Smooth muscle cell (in vitro differentiated cells): Measurements from ENCODE around the gene MPI. TPM values are rescaled to one million over a fixed set of nuclear protein-coding genes. Genes with fewer than 3 reads are reported as not detected.

ENCODE experiments used
- DNase-seq: peaks from one replicate; lab custom pipeline; 2025; ENCODE audit not compliant: unreplicated experiment; lab: John Stamatoyannopoulos, UW
- H2AFZ ChIP-seq: fragments of 200-600 bp; sonication (generic); 2 replicates; pipeline ENCODE4 v1.6.0; 2016; ENCODE audit warnings: antibody characterized with exemption, low read depth, mild to moderate bottlenecking
- H3F3A ChIP-seq: fragments of 200-600 bp; sonication (generic); 2 replicates; pipeline ENCODE4 v1.6.0; 2017; ENCODE audit warnings: antibody characterized with exemption, low read depth
- H3K27ac ChIP-seq: fragments of 200-600 bp; sonication (generic); 2 replicates; pipeline ENCODE4 v1.5.1; 2016; ENCODE audit warnings: low read depth, mild to moderate bottlenecking
- H3K27me3 ChIP-seq: fragments of 200-600 bp; sonication (generic); 2 replicates; pipeline ENCODE4 v1.6.1; 2016; ENCODE audit warnings: low read depth, mild to moderate bottlenecking
- H3K36me3 ChIP-seq: fragments of 200-600 bp; sonication (generic); 2 replicates; pipeline ENCODE4 v1.5.1; 2016; ENCODE audit warnings: low read depth
- H3K4me1 ChIP-seq: fragments of 200-600 bp; sonication (generic); 2 replicates; pipeline ENCODE4 v1.5.1; 2016; ENCODE audit warnings: low read depth
- H3K4me2 ChIP-seq: fragments of 200-600 bp; sonication (generic); 2 replicates; pipeline ENCODE4 v1.6.0; 2016; ENCODE audit warnings: mild to moderate bottlenecking
- H3K4me3 ChIP-seq: fragments of 200-600 bp; sonication (generic); 2 replicates; pipeline ENCODE4 v1.5.1; 2016; ENCODE audit warnings: mild to moderate bottlenecking
- H3K79me2 ChIP-seq: fragments of 200-600 bp; sonication (generic); 2 replicates; pipeline ENCODE4 v1.6.0; 2016; ENCODE audit warnings: low read depth, mild to moderate bottlenecking
- H3K9ac ChIP-seq: fragments of 200-600 bp; sonication (generic); 2 replicates; pipeline ENCODE4 v1.6.0; 2016; ENCODE audit warnings: low read depth
- H3K9me3 ChIP-seq: fragments of 200-600 bp; sonication (generic); replicated peaks from 2 replicates; pipeline ENCODE4 v1.5.1; 2016; ENCODE audit warnings: low read depth
- H4K20me1 ChIP-seq: fragments of 200-600 bp; sonication (generic); 2 replicates; pipeline ENCODE4 v1.6.0; 2016; ENCODE audit warnings: low read depth
- WGBS: methylation state at CpG from one replicate; pipeline ENCODE4 v1.1.7; 2016; ENCODE audit warnings: low lambda C conversion rate; 5-methylcytosine and 5-hydroxymethylcytosine counted together
- polyA plus RNA-seq: library from polyadenylated mRNA; unstranded; fragments of >200 nt; fragmentation: Nextera tagmentation; extraction: Ambion mirVana; gene quantifications from 2 replicates; pipeline ENCODE4 v1.2.1, GENCODE V29; 2016
- total RNA-seq: library from RNA; depleted of rRNA; stranded (reverse); fragments of >200 nt; gene quantifications from 2 replicates; pipeline ENCODE4 v1.2.3, GENCODE V29; 2014
- TF ChIP-seq, protein P1 (sequence below): fragments of 200-600 bp; sonication (generic); IDR thresholded peaks from 2 replicates; pipeline ENCODE4 v1.5.1; 2017; ENCODE audit warnings: borderline replicate concordance, mild to moderate bottlenecking, antibody characterized with exemption; ENCODE audit not compliant: insufficient read depth, poor library complexity, severe bottlenecking

The MPI gene
- total and polyA plus RNA-seq, 2 experiments from 2014 or later, result 41.9 to 43.6 TPM

GRCh38 chr15:74902295-74903075 is 12.6 kb downstream of the MPI start:
- TF ChIP-seq, protein P1, sequence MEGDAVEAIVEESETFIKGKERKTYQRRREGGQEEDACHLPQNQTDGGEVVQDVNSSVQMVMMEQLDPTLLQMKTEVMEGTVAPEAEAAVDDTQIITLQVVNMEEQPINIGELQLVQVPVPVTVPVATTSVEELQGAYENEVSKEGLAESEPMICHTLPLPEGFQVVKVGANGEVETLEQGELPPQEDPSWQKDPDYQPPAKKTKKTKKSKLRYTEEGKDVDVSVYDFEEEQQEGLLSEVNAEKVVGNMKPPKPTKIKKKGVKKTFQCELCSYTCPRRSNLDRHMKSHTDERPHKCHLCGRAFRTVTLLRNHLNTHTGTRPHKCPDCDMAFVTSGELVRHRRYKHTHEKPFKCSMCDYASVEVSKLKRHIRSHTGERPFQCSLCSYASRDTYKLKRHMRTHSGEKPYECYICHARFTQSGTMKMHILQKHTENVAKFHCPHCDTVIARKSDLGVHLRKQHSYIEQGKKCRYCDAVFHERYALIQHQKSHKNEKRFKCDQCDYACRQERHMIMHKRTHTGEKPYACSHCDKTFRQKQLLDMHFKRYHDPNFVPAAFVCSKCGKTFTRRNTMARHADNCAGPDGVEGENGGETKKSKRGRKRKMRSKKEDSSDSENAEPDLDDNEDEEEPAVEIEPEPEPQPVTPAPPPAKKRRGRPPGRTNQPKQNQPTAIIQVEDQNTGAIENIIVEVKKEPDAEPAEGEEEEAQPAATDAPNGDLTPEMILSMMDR, result no peak
- H4K20me1 ChIP-seq, result peaks cover 10% of the 10 kb centered on the region
- peaks cover 11% of the 10 kb centered on the region for H3K4me1 ChIP-seq
- no peak overlapping the region for H3K4me2 ChIP-seq
- peaks cover 20% of the 10 kb centered on the region for H3K79me2 ChIP-seq
- no peaks in the 10 kb centered on the region for H3K36me3 ChIP-seq
- H2AFZ ChIP-seq, result no peak overlapping the region
- DNase-seq, result no peak
- H3K27ac ChIP-seq, result no peak overlapping the region
- no peak overlapping the region for H3K4me3 ChIP-seq
- no peaks in the 10 kb centered on the region for H3K9me3 ChIP-seq
- no peak overlapping the region for H3K9ac ChIP-seq
- 96% methylated on average over 4 of the region's 4 CpGs for WGBS
- no peaks in the 10 kb centered on the region for H3K27me3 ChIP-seq
- H3F3A ChIP-seq, result peaks cover 15% of the 10 kb centered on the region

DNA sequence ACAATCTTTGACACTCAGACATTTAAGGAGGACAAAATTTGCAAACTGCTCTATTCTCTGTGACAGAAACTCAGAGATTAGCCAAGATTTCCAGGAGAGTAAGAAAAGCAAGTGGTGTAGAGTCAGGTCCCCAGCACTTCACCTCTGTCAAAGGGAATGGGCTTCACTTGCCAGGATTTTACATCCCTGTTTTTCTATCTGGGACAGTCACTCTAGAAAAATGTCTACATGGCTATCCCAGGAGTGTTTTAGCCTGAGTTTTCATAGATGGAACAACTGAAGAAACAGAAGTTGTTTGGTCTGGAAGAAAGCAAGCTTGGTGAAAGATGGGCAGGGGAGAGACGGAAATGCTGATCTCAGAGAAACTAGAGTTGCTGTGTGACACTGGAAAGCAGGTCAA is 13.8 kb downstream of the MPI start:
- peaks cover 10% of the 10 kb centered on the region for H4K20me1 ChIP-seq
- no peak overlapping the region for H3K27ac ChIP-seq
- H3K9ac ChIP-seq, result no peak overlapping the region
- no peaks in the 10 kb centered on the region for H3K27me3 ChIP-seq
- H3K4me2 ChIP-seq, result no peak overlapping the region
- TF ChIP-seq, protein P1, result no peak
- 100% methylated on average over 1 of the region's 1 CpG for WGBS
- no peaks in the 10 kb centered on the region for H3K9me3 ChIP-seq
- H3K4me3 ChIP-seq, result no peak overlapping the region
- no peak overlapping the region for H2AFZ ChIP-seq
- H3K4me1 ChIP-seq, result peaks cover 11% of the 10 kb centered on the region
- DNase-seq, result no peak
- H3K79me2 ChIP-seq, result peaks cover 20% of the 10 kb centered on the region
- H3K36me3 ChIP-seq, result no peaks in the 10 kb centered on the region
- peaks cover 15% of the 10 kb centered on the region for H3F3A ChIP-seq

- H3K27ac ChIP-seq, result peak overlapping the region; percentile 6
- no peak overlapping the region for H3K4me2 ChIP-seq
- TF ChIP-seq, protein P1, result no peak
Observed at GRCh38 chr15:74904190-74904805, 14.5 kb downstream of the MPI start.

More at GRCh38 chr15:74904190-74904805, 14.5 kb downstream of the MPI start:
- H4K20me1 ChIP-seq, result peaks cover 10% of the 10 kb centered on the region
- peaks cover 11% of the 10 kb centered on the region for H3K4me1 ChIP-seq
- no peak overlapping the region for H2AFZ ChIP-seq
- no peaks in the 10 kb centered on the region for H3K36me3 ChIP-seq
- H3K79me2 ChIP-seq, result peaks cover 20% of the 10 kb centered on the region
- no peak overlapping the region for H3K4me3 ChIP-seq
- no peak overlapping the region for H3K9ac ChIP-seq
- H3F3A ChIP-seq, result peaks cover 10% of the 10 kb centered on the region
- WGBS, result 93% methylated on average over 7 of the region's 7 CpGs
- no peaks in the 10 kb centered on the region for H3K9me3 ChIP-seq
- H3K27me3 ChIP-seq, result no peaks in the 10 kb centered on the region
- no peak for DNase-seq
